IPS-NIHi11 (cell line): ENCODE results near the gene TSPAN12.

Experiments used
- DNase-seq: peaks from one replicate; pipeline ENCODE4 v3.0.0; 2012; ENCODE audit warnings: mixed read lengths, low spot score

The TSPAN12 gene

GRCh38 chr7:120742372-120742771, 115.6 kb downstream of the TSPAN12 start:
- peak; percentile 43 for DNase-seq

GRCh38 chr7:120741371-120742042, 116.4 kb downstream of the TSPAN12 start:
- DNase-seq: no peak

DNA sequence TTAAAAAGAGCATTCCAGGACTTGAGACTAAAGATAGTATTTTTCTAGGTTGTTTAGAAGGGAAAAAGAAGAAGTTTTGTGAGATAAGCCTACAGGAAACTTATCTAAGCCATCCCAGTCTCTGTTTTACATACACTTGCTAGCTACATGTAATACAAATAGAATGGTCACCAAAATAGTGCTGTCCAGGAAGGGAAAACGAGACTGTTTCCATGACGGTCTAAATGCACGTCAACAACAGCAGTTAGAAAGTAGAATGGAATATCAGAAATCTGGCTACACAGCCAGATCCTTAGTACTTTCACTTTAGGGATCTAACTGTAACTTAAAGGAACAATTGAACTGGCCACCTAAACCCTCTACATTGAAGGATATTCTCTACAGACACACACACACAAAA, 117.6 kb downstream of the TSPAN12 start:
- DNase-seq: no peak

DNA sequence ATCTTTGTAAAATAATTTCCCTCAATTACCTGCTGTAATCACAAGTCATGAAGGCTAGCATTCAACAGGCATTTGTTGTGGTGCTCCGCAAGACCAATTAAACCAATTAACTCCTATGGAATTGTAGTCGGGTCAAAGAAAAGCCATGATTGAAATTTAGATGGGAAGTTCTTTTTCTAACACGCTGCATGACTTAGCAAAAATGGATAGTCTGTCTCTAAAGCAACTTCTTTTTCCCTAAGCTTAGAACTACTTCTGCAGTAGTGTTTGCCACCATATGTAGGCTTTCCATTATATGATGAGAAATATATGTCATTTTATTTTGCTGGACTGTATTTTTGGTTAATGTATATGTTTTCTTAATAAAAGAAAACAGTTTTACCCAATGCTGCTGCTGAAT, 119.1 kb downstream of the TSPAN12 start:
- DNase-seq: no peak
